ENCODE data around the gene ERO1A. TPM values are rescaled to one million over a fixed set of nuclear protein-coding genes. Genes with fewer than 3 reads are reported as not detected.

ERO1A gene
- total RNA-seq, 1 experiment from 2014 or later: 118 TPM

DNA sequence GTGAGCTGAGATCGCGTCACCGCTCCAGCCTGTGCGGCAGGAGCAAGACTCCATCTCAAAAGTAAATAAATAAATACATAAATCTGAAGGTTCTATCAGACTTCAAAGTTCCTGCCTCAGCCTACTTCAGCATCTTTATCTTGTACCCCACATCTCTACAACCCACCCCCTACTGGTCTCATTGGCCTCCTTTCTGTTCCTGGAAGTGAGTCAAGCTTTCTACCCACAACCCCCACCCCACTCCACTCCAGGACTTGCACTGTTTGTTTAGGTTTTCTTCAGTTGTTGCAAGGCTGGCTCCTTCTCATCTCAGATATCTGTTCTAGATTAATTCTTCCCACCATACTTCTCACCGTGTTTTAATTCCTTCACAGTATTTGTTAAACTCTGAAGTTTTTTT, 10.9 kb upstream of the ERO1A start (continued):
- TF ChIP-seq, protein P1, sequence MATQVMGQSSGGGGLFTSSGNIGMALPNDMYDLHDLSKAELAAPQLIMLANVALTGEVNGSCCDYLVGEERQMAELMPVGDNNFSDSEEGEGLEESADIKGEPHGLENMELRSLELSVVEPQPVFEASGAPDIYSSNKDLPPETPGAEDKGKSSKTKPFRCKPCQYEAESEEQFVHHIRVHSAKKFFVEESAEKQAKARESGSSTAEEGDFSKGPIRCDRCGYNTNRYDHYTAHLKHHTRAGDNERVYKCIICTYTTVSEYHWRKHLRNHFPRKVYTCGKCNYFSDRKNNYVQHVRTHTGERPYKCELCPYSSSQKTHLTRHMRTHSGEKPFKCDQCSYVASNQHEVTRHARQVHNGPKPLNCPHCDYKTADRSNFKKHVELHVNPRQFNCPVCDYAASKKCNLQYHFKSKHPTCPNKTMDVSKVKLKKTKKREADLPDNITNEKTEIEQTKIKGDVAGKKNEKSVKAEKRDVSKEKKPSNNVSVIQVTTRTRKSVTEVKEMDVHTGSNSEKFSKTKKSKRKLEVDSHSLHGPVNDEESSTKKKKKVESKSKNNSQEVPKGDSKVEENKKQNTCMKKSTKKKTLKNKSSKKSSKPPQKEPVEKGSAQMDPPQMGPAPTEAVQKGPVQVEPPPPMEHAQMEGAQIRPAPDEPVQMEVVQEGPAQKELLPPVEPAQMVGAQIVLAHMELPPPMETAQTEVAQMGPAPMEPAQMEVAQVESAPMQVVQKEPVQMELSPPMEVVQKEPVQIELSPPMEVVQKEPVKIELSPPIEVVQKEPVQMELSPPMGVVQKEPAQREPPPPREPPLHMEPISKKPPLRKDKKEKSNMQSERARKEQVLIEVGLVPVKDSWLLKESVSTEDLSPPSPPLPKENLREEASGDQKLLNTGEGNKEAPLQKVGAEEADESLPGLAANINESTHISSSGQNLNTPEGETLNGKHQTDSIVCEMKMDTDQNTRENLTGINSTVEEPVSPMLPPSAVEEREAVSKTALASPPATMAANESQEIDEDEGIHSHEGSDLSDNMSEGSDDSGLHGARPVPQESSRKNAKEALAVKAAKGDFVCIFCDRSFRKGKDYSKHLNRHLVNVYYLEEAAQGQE (IDR thresholded peaks at IDR 0.05; ENCODE audit: low read depth): no peak
- TF ChIP-seq SRF (IDR thresholded peaks at IDR 0.05; ENCODE audit: low read depth): no peak

DNA sequence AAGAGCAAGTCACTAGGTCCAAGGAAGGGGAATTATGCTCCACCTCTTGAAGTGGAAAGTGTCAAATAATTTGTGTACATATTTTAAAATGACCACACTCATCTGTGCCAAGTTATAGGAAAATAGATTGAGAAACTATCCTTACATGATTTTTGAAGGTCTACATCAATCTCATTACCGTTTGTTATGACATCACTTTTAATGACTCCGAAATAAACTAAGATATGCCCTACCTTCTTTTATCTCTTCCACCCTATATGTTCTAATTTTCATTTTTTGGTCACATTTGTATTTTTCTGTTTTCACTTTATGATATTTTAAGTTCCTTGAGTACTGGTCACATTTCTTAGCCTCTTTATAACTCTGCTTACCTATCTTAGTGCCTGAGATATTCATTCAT, 8.3 kb upstream of the ERO1A start:
- intact Hi-C loops (cut with micrococcal nuclease): loop anchor here (10.0 kb wide), 1 partner anchor 149 kb away; the partner anchor contains the start of genes GPR137C and TXNDC16
- Histone ChIP-seq H3K27me3 (ENCODE audit: insufficient read depth, low read length) (no peaks in the 10 kb centered on the region), H2AFZ (ENCODE audit: low read depth, low read length, poor library complexity, severe bottlenecking) (peak overlapping the region; percentile 68), H3K4me2 (ENCODE audit: low read length) (peak overlapping the region; percentile 17; the same call in 1 of the 2 replicates), H3K4me1 (ENCODE audit: control insufficient read depth in 1 of 2, insufficient read depth in 2 of 2, low read length in 2 of 2) (peaks cover 26 to 46% of the 10 kb centered on the region in 2 experiments), H3K9me2 (ENCODE audit: insufficient read depth) (no peaks in the 10 kb centered on the region), H3K36me3 (ENCODE audit: control insufficient read depth in 1 of 2, insufficient read depth in 2 of 2, low read length in 2 of 2) (peaks cover 0 to 3% of the 10 kb centered on the region in 2 experiments; a peak in 2 of 4 replicates), H3K9me3 (ENCODE audit: control insufficient read depth in 1 of 2, insufficient read depth in 1 of 2, low read depth in 1 of 2, low read length in 2 of 2) (no peaks in the 10 kb centered on the region), H3K27ac (ENCODE audit: low read depth, low read length) (no peak overlapping the region), H3K4me3 (replicated peaks in 1 of 2; ENCODE audit: low read depth in 1 of 2, low read length in 2 of 2) (no peak overlapping the region), H4K20me1 (ENCODE audit: insufficient read depth) (no peaks in the 10 kb centered on the region; the same call in 1 of the 2 replicates), H3K9ac (ENCODE audit: low read length) (no peak overlapping the region), H3K79me2 (ENCODE audit: insufficient read depth, low read length) (peaks cover 17% of the 10 kb centered on the region)
- ChIA-PET RAD21 (ENCODE audit: low non-redundant PET in 1 of 2, low total read pairs in 2 of 2, uncharacterized antibody in 2 of 2, unreplicated experiment in 2 of 2) (no interaction called here), POLR2A (no interaction called here), CTCF (no interaction called here)
- no TSS peak for BruUV-seq (replicated peaks)
- DNase-seq (ENCODE audit: low read depth, low spot score): no peak
- no peak for ATAC-seq
- TF ChIP-seq POLR2AphosphoS5 (IDR thresholded peaks at IDR 0.05; ENCODE audit: low read depth, low read length): no peak
- no peak for TF ChIP-seq FOSL1 (IDR thresholded peaks at IDR 0.05; ENCODE audit: low read depth)
- TF ChIP-seq, protein P1 (IDR thresholded peaks at IDR 0.05; ENCODE audit: low read depth): no peak
- TF ChIP-seq EGR1 (IDR thresholded peaks at IDR 0.05; ENCODE audit: low read depth): no peak
- TF ChIP-seq ZFX (IDR thresholded peaks at IDR 0.05): no peak
- TF ChIP-seq ELF1 (IDR thresholded peaks at IDR 0.05; ENCODE audit: borderline replicate concordance, low read depth): no peak
- no peak for TF ChIP-seq ATF3 (IDR thresholded peaks at IDR 0.05)
- TF ChIP-seq, protein P2, sequence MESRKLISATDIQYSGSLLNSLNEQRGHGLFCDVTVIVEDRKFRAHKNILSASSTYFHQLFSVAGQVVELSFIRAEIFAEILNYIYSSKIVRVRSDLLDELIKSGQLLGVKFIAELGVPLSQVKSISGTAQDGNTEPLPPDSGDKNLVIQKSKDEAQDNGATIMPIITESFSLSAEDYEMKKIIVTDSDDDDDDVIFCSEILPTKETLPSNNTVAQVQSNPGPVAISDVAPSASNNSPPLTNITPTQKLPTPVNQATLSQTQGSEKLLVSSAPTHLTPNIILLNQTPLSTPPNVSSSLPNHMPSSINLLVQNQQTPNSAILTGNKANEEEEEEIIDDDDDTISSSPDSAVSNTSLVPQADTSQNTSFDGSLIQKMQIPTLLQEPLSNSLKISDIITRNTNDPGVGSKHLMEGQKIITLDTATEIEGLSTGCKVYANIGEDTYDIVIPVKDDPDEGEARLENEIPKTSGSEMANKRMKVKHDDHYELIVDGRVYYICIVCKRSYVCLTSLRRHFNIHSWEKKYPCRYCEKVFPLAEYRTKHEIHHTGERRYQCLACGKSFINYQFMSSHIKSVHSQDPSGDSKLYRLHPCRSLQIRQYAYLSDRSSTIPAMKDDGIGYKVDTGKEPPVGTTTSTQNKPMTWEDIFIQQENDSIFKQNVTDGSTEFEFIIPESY (IDR thresholded peaks at IDR 0.05; ENCODE audit: extremely low read depth, insufficient replicate concordance, low read length): no peak
- no peak for TF ChIP-seq CEBPB (IDR thresholded peaks at IDR 0.05; ENCODE audit: low read depth)
